Mucosa of descending colon (tissue), 3 donors: Measurements from ENCODE around the gene TMEM109. TPM values are rescaled to one million over a fixed set of nuclear protein-coding genes. Genes with fewer than 3 reads are reported as not detected.
A peak's percentile ranks its signal among the peaks of the same experiment; 100 is the strongest.

Source experiments
- ATAC-seq: fragments of 200-7000 bp; cut with Tn5 transposase; one replicate; pipeline ENCODE4 v1.9.1; 2020; ENCODE audit warnings: mild to moderate bottlenecking, moderate library complexity
- DNase-seq, 3 donors: peaks; one replicate each; pipeline ENCODE4 v3.0.0-alpha.2; 2020
- H3K36me3 ChIP-seq: fragments of 200-600 bp; one replicate; pipeline ENCODE4 v1.8.0; 2021; ENCODE audit warnings: low read depth, mild to moderate bottlenecking
- H3K4me1 ChIP-seq: fragments of 200-600 bp; one replicate; pipeline ENCODE4 v1.8.0; 2021; ENCODE audit warnings: low read depth, mild to moderate bottlenecking
- H3K4me3 ChIP-seq: fragments of 200-600 bp; one replicate; pipeline ENCODE4 v1.8.0; 2021; ENCODE audit warnings: mild to moderate bottlenecking
- H3K9me3 ChIP-seq: fragments of 200-600 bp; one replicate; pipeline ENCODE4 v1.8.0; 2021; ENCODE audit warnings: mild to moderate bottlenecking
- CTCF ChIP-seq: fragments of 200-600 bp; IDR thresholded peaks from one replicate; pipeline ENCODE4 v1.8.0; 2022; ENCODE audit warnings: antibody characterized with exemption, mild to moderate bottlenecking
- intact Hi-C, 2 donors: fragments of 100-400 bp; cut with DNase I in 1 of 2; cut with micrococcal nuclease in 1 of 2; formaldehyde crosslinking; loops; one replicate each; pipeline versions ENCODE4 v1.11.0 to v1.11.1; 2022; cut with DNase I, micrococcal nuclease
- total RNA-seq, 3 donors: library from RNA; stranded (reverse); fragmentation: NEBNext Ultra II Directional in 2 of 3; extraction: Animal tissue kit (Norgen Biotek cat#: 25700) in 2 of 3; gene quantifications; one replicate each; pipeline versions ENCODE4 v1.2.1 to v1.2.4, GENCODE V29; 2021 to 2023
- donor health status: DM: no; HTN: no; CAD: no; lungs with moderate emphysema.
- donor health status: DM: no; HTN: no; CAD: no.
- donor health status: DM: no; HTN: yes; CAD: no.

The TMEM109 gene
- total RNA-seq, 3 donors from 2014 or later: 35.8 to 95.2 (median 46.6) TPM

- peaks cover 5% of the 10 kb centered on the region for H3K4me1 ChIP-seq
- DNase-seq (no peak), ATAC-seq (peak; percentile 11)
- no peak for TF ChIP-seq CTCF
- intact Hi-C loops: no loop called here
- H3K4me3 ChIP-seq: no peak overlapping the region
- H3K36me3 ChIP-seq: no peaks in the 10 kb centered on the region
- no peaks in the 10 kb centered on the region for H3K9me3 ChIP-seq
Observed at GRCh38 chr11:60953781-60954180, 39.8 kb downstream of the TMEM109 start.

DNA sequence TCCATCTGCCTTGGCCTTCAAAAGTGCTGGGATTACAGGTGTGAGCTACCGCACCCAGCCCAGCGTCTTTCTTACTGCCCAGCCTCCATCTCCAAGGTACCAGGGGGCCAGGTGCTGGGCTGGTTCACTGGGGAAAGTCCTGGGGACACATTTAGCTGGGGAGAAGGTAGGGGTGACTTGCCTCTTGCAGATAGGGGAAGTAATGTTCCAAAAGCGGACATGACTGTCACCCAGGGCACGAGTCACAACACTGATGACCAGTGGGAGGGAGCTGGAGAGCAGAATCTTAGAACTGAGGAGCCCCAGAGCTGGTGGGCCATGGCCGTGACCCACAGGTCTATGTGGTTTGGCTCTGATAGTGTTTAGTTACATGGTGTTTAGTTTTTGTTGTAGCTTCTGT lies 40.5 kb downstream of the TMEM109 start:
- no peaks in the 10 kb centered on the region for H3K9me3 ChIP-seq
- intact Hi-C loops: no loop called here
- no peaks in the 10 kb centered on the region for H3K36me3 ChIP-seq
- ATAC-seq: no peak
- H3K4me3 ChIP-seq: no peak overlapping the region
- no peak for TF ChIP-seq CTCF
- peak in 1 of 3 donors; percentile 47 for DNase-seq
- peaks cover 5% of the 10 kb centered on the region for H3K4me1 ChIP-seq

GRCh38 chr11:60955571-60955970 lies 41.6 kb downstream of the TMEM109 start:
- Histone ChIP-seq H3K9me3 (no peaks in the 10 kb centered on the region), H3K36me3 (no peaks in the 10 kb centered on the region), H3K4me1 (peaks cover 5% of the 10 kb centered on the region), H3K4me3 (no peak overlapping the region)
- DNase-seq: peak in 1 of 3 donors; percentile 20
- no peak for ATAC-seq
- intact Hi-C loops: no loop called here
- no peak for TF ChIP-seq CTCF

- intact Hi-C loops: no loop called here
- DNase-seq (no peak), ATAC-seq (no peak)
- Histone ChIP-seq H3K4me1 (peaks cover under 1% of the 10 kb centered on the region), H3K36me3 (no peaks in the 10 kb centered on the region), H3K9me3 (no peaks in the 10 kb centered on the region), H3K4me3 (no peak overlapping the region)
- TF ChIP-seq CTCF: no peak
Observed at GRCh38 chr11:60957188-60957587, 43.2 kb downstream of the TMEM109 start.

GRCh38 chr11:60959431-60959830 lies 45.5 kb downstream of the TMEM109 start:
- H3K4me3 ChIP-seq: no peak overlapping the region
- no peaks in the 10 kb centered on the region for H3K4me1 ChIP-seq
- TF ChIP-seq CTCF: no peak
- DNase-seq: no peak
- intact Hi-C loops: no loop called here
- H3K36me3 ChIP-seq: no peaks in the 10 kb centered on the region
- no peak for ATAC-seq
- H3K9me3 ChIP-seq: no peaks in the 10 kb centered on the region

DNA sequence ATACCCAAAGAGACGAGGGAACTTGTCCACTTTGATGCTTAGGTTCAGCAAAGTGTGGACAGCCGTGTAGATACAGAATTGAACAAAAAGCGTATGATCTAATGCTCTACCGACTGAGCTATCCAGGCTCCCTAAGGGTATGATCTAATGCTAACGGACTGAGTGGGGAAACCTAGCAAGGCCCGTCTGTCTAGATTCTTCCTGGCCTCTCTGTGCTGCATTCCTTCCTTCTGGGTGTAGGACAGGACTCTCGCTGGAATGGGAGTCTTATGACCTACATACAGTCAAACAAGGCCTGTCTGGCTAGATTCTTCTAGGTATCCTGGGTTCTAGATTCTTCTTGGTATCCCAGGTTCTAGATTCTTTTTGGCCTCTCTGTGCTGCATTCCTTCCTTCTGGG lies 46.4 kb downstream of the TMEM109 start:
- no peak for TF ChIP-seq CTCF
- ATAC-seq (no peak), DNase-seq (no peak)
- Histone ChIP-seq H3K4me1 (no peaks in the 10 kb centered on the region), H3K4me3 (no peak overlapping the region), H3K36me3 (no peaks in the 10 kb centered on the region), H3K9me3 (no peaks in the 10 kb centered on the region)
- intact Hi-C loops: no loop called here
